NCI-H1092 treated with DMSO at 0.1 percent for 48 hours (cell line): ENCODE measurements around the gene ZFYVE28.
"Not testable (repeated sequence)": the region's sequence is repeated elsewhere in the genome, so short reads cannot be mapped to it uniquely, and the experiment has no call there.

ENCODE experiments used
- DNase-seq: peaks from one replicate; lab custom pipeline; 2025; lab: John Stamatoyannopoulos, UW

ZFYVE28 gene

GRCh38 chr4:2390146-2390545 lies 28.3 kb downstream of the ZFYVE28 start:
- DNase-seq: no peak

GRCh38 chr4:2389691-2390090 lies 28.8 kb downstream of the ZFYVE28 start:
- no peak for DNase-seq

- DNase-seq: no peak
Observed at GRCh38 chr4:2388429-2389182, 29.8 kb downstream of the ZFYVE28 start.

GRCh38 chr4:2387829-2388228 lies 30.6 kb downstream of the ZFYVE28 start:
- DNase-seq: no peak

- no peak for DNase-seq
Observed at GRCh38 chr4:2387218-2387617, 31.2 kb downstream of the ZFYVE28 start.

- no peak for DNase-seq
Observed at GRCh38 chr4:2386717-2387116, 31.7 kb downstream of the ZFYVE28 start.

GRCh38 chr4:2385516-2385915 lies 32.9 kb downstream of the ZFYVE28 start:
- no peak for DNase-seq

- no peak for DNase-seq
Observed at GRCh38 chr4:2384245-2384644, 34.2 kb downstream of the ZFYVE28 start.

- DNase-seq: no peak
Observed at GRCh38 chr4:2383760-2384159, 34.7 kb downstream of the ZFYVE28 start.

GRCh38 chr4:2383220-2383631 lies 35.2 kb downstream of the ZFYVE28 start:
- DNase-seq: not testable (repeated sequence)

GRCh38 chr4:2382769-2383202 lies 35.7 kb downstream of the ZFYVE28 start:
- DNase-seq: not testable (repeated sequence)

- DNase-seq: not testable (repeated sequence)
Observed at GRCh38 chr4:2380589-2380988, 37.9 kb downstream of the ZFYVE28 start.

GRCh38 chr4:2378898-2379297 lies 39.5 kb downstream of the ZFYVE28 start:
- DNase-seq: peak; percentile 58

GRCh38 chr4:2378401-2378800 lies 40.0 kb downstream of the ZFYVE28 start:
- DNase-seq: no peak

GRCh38 chr4:2377241-2377640 lies 41.2 kb downstream of the ZFYVE28 start:
- no peak for DNase-seq

GRCh38 chr4:2375427-2375826 lies 43.0 kb downstream of the ZFYVE28 start:
- DNase-seq: no peak

- no peak for DNase-seq
Observed at GRCh38 chr4:2373532-2373931, 44.9 kb downstream of the ZFYVE28 start.

GRCh38 chr4:2372488-2373030 lies 45.9 kb downstream of the ZFYVE28 start:
- no peak for DNase-seq

- DNase-seq: no peak
Observed at GRCh38 chr4:2371765-2372487, 46.5 kb downstream of the ZFYVE28 start.

- no peak for DNase-seq
Observed at GRCh38 chr4:2370597-2371320, 47.7 kb downstream of the ZFYVE28 start.

- no peak for DNase-seq
Observed at GRCh38 chr4:2368746-2369437, 49.6 kb downstream of the ZFYVE28 start.

- no peak for DNase-seq
Observed at GRCh38 chr4:2367626-2368025, 50.8 kb downstream of the ZFYVE28 start.
